ENCODE measurements around the gene ANO2.

DNA sequence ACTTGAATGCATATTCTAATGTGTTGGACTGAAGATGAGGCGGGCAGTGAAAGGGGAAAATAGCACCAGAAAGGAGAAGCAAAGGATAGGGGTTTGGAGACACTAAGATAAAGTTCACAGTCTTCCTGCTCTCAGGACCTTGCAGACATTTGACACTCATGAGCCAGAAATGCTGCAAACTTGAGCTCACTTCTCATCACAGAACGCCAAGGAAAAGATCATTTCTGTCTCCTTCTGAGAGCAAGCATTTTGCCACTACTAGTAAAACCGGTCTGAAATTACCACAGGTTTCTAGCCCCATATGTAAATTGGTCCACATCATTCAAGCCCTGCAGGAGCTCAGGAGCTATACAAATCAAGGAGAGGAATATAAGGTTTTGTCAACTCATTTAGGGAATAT, 44.6 kb upstream of the ANO2 start:
- TF ChIP-seq, protein P1, sequence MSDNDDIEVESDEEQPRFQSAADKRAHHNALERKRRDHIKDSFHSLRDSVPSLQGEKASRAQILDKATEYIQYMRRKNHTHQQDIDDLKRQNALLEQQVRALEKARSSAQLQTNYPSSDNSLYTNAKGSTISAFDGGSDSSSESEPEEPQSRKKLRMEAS (IDR thresholded peaks at IDR 0.05; ENCODE audit: insufficient read depth, insufficient read length) = no peak
- no peak for TF ChIP-seq POLR2A (IDR thresholded peaks at IDR 0.05; ENCODE audit: low read depth, low read length)
